Muscle layer of colon (tissue), 2 donors: Measurements from ENCODE around the gene ARHGAP9.

Experiments
- H3K27ac ChIP-seq: one replicate; pipeline ENCODE4 v1.7.0; 2013; ENCODE audit warnings: low read depth, mild to moderate bottlenecking, low read length, moderate library complexity
- H3K27me3 ChIP-seq, 2 donors: one replicate each; pipeline ENCODE4 v1.7.0; 2013; ENCODE audit warnings: low read length in 2 of 2, mild to moderate bottlenecking in 2 of 2; ENCODE audit not compliant: insufficient read depth in 2 of 2, control insufficient read depth in 1 of 2
- H3K36me3 ChIP-seq: one replicate; pipeline ENCODE4 v1.7.0; 2013; ENCODE audit warnings: mild to moderate bottlenecking, low read length; ENCODE audit not compliant: insufficient read depth
- H3K4me1 ChIP-seq: one replicate; pipeline ENCODE4 v1.7.0; 2013; ENCODE audit warnings: mild to moderate bottlenecking, low read length; ENCODE audit not compliant: insufficient read depth
- H3K4me3 ChIP-seq, 2 donors: one replicate each; pipeline ENCODE4 v1.7.0; 2013; ENCODE audit warnings: low read length in 2 of 2, low read depth in 1 of 2, mild to moderate bottlenecking in 1 of 2, moderate library complexity in 1 of 2
- H3K9ac ChIP-seq: one replicate; pipeline ENCODE4 v1.7.0; 2013; ENCODE audit warnings: low read length
- H3K9me3 ChIP-seq: one replicate; pipeline ENCODE4 v1.7.0; 2013; ENCODE audit warnings: mild to moderate bottlenecking, low read length
- donor health status: abdominal sarcoma.
- donor health status: Adenocarcinoma of cecum.

ARHGAP9 gene

GRCh38 chr12:57459750-57460467 lies 19.8 kb downstream of the ARHGAP9 start, which contains the start of gene GLI1:
TSS of gene GLI1 (plus strand) at chr12:57459785. CDS start at chr12:57463692, 3,907 bp downstream.
- Histone ChIP-seq H3K9ac (peak within 1 kb of the TSS; percentile 71), H3K4me1 (peaks cover 22% of the 10 kb centered on the region), H3K4me3 (peak within 1 kb of the TSS; percentile 48 to 96), H3K27ac (peak within 1 kb of the TSS; percentile 35), H3K36me3 (no peaks in the 10 kb centered on the region), H3K9me3 (no peaks in the 10 kb centered on the region), H3K27me3 (peaks cover 0 to 15% of the 10 kb centered on the region in 2 donors)

GRCh38 chr12:57459055-57459749 lies 20.5 kb downstream of the ARHGAP9 start:
- Histone ChIP-seq H3K9me3 (no peaks in the 10 kb centered on the region), H3K4me3 (peak overlapping the region; percentile 48 to 96), H3K27ac (peak overlapping the region; percentile 35), H3K27me3 (peaks cover 0 to 15% of the 10 kb centered on the region in 2 donors), H3K36me3 (no peaks in the 10 kb centered on the region), H3K9ac (peak overlapping the region; percentile 71), H3K4me1 (peaks cover 22% of the 10 kb centered on the region)

GRCh38 chr12:57458665-57459054 lies 21.0 kb downstream of the ARHGAP9 start:
- Histone ChIP-seq H3K9ac (peak overlapping the region; percentile 71), H3K36me3 (no peaks in the 10 kb centered on the region), H3K4me3 (peak overlapping the region in 1 of 2 donors; percentile 96), H3K27ac (no peak overlapping the region), H3K27me3 (peaks cover 0 to 15% of the 10 kb centered on the region in 2 donors), H3K4me1 (peaks cover 22% of the 10 kb centered on the region), H3K9me3 (no peaks in the 10 kb centered on the region)

GRCh38 chr12:57456737-57457490 lies 22.8 kb downstream of the ARHGAP9 start:
- Histone ChIP-seq H3K27ac (no peak overlapping the region), H3K9ac (no peak overlapping the region), H3K4me3 (no peak overlapping the region), H3K27me3 (peaks cover 0 to 15% of the 10 kb centered on the region in 2 donors), H3K4me1 (peaks cover 27% of the 10 kb centered on the region), H3K36me3 (no peaks in the 10 kb centered on the region), H3K9me3 (no peaks in the 10 kb centered on the region)

- H3K27me3 ChIP-seq: peaks cover 0 to 12% of the 10 kb centered on the region in 2 donors
- H3K9ac ChIP-seq: no peak overlapping the region
- H3K4me1 ChIP-seq: peaks cover 27% of the 10 kb centered on the region
- H3K27ac ChIP-seq: no peak overlapping the region
- no peaks in the 10 kb centered on the region for H3K9me3 ChIP-seq
- H3K36me3 ChIP-seq: no peaks in the 10 kb centered on the region
- H3K4me3 ChIP-seq: no peak overlapping the region
These were observed 23.4 kb downstream of the ARHGAP9 start for GRCh38 chr12:57456145-57456700.

GRCh38 chr12:57455374-57456144 lies 24.1 kb downstream of the ARHGAP9 start:
- Histone ChIP-seq H3K9ac (no peak overlapping the region), H3K27me3 (peaks cover 0 to 6% of the 10 kb centered on the region in 2 donors), H3K4me3 (no peak overlapping the region), H3K4me1 (peaks cover 20% of the 10 kb centered on the region), H3K9me3 (no peaks in the 10 kb centered on the region), H3K27ac (no peak overlapping the region), H3K36me3 (no peaks in the 10 kb centered on the region)

GRCh38 chr12:57454566-57455373 lies 24.9 kb downstream of the ARHGAP9 start, which contains the start of gene INHBE:
TSS of gene INHBE (plus strand) at chr12:57455307. CDS start at chr12:57455537, 230 bp downstream.
- Histone ChIP-seq H3K27ac (no peak within 1 kb of the TSS), H3K4me3 (no peak within 1 kb of the TSS), H3K9ac (no peak within 1 kb of the TSS), H3K36me3 (no peaks in the 10 kb centered on the region), H3K9me3 (no peaks in the 10 kb centered on the region), H3K27me3 (no peaks in the 10 kb centered on the region), H3K4me1 (peaks cover 15% of the 10 kb centered on the region)

GRCh38 chr12:57454213-57454565 lies 25.5 kb downstream of the ARHGAP9 start:
- H3K9me3 ChIP-seq: no peaks in the 10 kb centered on the region
- no peak overlapping the region for H3K27ac ChIP-seq
- peaks cover 15% of the 10 kb centered on the region for H3K4me1 ChIP-seq
- no peak overlapping the region for H3K9ac ChIP-seq
- H3K4me3 ChIP-seq: no peak overlapping the region
- no peaks in the 10 kb centered on the region for H3K36me3 ChIP-seq
- H3K27me3 ChIP-seq: no peaks in the 10 kb centered on the region

GRCh38 chr12:57452937-57453509 lies 26.6 kb downstream of the ARHGAP9 start:
- Histone ChIP-seq H3K9me3 (no peaks in the 10 kb centered on the region), H3K36me3 (no peaks in the 10 kb centered on the region), H3K27ac (no peak overlapping the region), H3K27me3 (no peaks in the 10 kb centered on the region), H3K4me1 (peaks cover 10% of the 10 kb centered on the region), H3K9ac (no peak overlapping the region), H3K4me3 (no peak overlapping the region)
